Smooth muscle cell (in vitro differentiated cells): ENCODE measurements around the gene LUC7L2. TPM values are rescaled to one million over a fixed set of nuclear protein-coding genes. Genes with fewer than 3 reads are reported as not detected.

Experiments used
- DNase-seq: peaks from one replicate; lab custom pipeline; 2025; ENCODE audit not compliant: unreplicated experiment; lab: John Stamatoyannopoulos, UW
- H2AFZ ChIP-seq: fragments of 200-600 bp; sonication (generic); 2 replicates; pipeline ENCODE4 v1.6.0; 2016; ENCODE audit warnings: antibody characterized with exemption, low read depth, mild to moderate bottlenecking
- H3F3A ChIP-seq: fragments of 200-600 bp; sonication (generic); 2 replicates; pipeline ENCODE4 v1.6.0; 2017; ENCODE audit warnings: antibody characterized with exemption, low read depth
- H3K27ac ChIP-seq: fragments of 200-600 bp; sonication (generic); 2 replicates; pipeline ENCODE4 v1.5.1; 2016; ENCODE audit warnings: low read depth, mild to moderate bottlenecking
- H3K27me3 ChIP-seq: fragments of 200-600 bp; sonication (generic); 2 replicates; pipeline ENCODE4 v1.6.1; 2016; ENCODE audit warnings: low read depth, mild to moderate bottlenecking
- H3K36me3 ChIP-seq: fragments of 200-600 bp; sonication (generic); 2 replicates; pipeline ENCODE4 v1.5.1; 2016; ENCODE audit warnings: low read depth
- H3K4me1 ChIP-seq: fragments of 200-600 bp; sonication (generic); 2 replicates; pipeline ENCODE4 v1.5.1; 2016; ENCODE audit warnings: low read depth
- H3K4me2 ChIP-seq: fragments of 200-600 bp; sonication (generic); 2 replicates; pipeline ENCODE4 v1.6.0; 2016; ENCODE audit warnings: mild to moderate bottlenecking
- H3K4me3 ChIP-seq: fragments of 200-600 bp; sonication (generic); 2 replicates; pipeline ENCODE4 v1.5.1; 2016; ENCODE audit warnings: mild to moderate bottlenecking
- H3K79me2 ChIP-seq: fragments of 200-600 bp; sonication (generic); 2 replicates; pipeline ENCODE4 v1.6.0; 2016; ENCODE audit warnings: low read depth, mild to moderate bottlenecking
- H3K9ac ChIP-seq: fragments of 200-600 bp; sonication (generic); 2 replicates; pipeline ENCODE4 v1.6.0; 2016; ENCODE audit warnings: low read depth
- H3K9me3 ChIP-seq: fragments of 200-600 bp; sonication (generic); replicated peaks from 2 replicates; pipeline ENCODE4 v1.5.1; 2016; ENCODE audit warnings: low read depth
- H4K20me1 ChIP-seq: fragments of 200-600 bp; sonication (generic); 2 replicates; pipeline ENCODE4 v1.6.0; 2016; ENCODE audit warnings: low read depth
- WGBS: methylation state at CpG from one replicate; pipeline ENCODE4 v1.1.7; 2016; ENCODE audit warnings: low lambda C conversion rate; 5-methylcytosine and 5-hydroxymethylcytosine counted together
- polyA plus RNA-seq: library from polyadenylated mRNA; unstranded; fragments of >200 nt; fragmentation: Nextera tagmentation; extraction: Ambion mirVana; gene quantifications from 2 replicates; pipeline ENCODE4 v1.2.1, GENCODE V29; 2016
- total RNA-seq: library from RNA; depleted of rRNA; stranded (reverse); fragments of >200 nt; gene quantifications from 2 replicates; pipeline ENCODE4 v1.2.3, GENCODE V29; 2014
- TF ChIP-seq, protein P1 (sequence below): fragments of 200-600 bp; sonication (generic); IDR thresholded peaks from 2 replicates; pipeline ENCODE4 v1.5.1; 2017; ENCODE audit warnings: borderline replicate concordance, mild to moderate bottlenecking, antibody characterized with exemption; ENCODE audit not compliant: insufficient read depth, poor library complexity, severe bottlenecking

Gene LUC7L2
- total and polyA plus RNA-seq, 2 experiments from 2014 or later, result 60.0 to 70.5 TPM

DNA sequence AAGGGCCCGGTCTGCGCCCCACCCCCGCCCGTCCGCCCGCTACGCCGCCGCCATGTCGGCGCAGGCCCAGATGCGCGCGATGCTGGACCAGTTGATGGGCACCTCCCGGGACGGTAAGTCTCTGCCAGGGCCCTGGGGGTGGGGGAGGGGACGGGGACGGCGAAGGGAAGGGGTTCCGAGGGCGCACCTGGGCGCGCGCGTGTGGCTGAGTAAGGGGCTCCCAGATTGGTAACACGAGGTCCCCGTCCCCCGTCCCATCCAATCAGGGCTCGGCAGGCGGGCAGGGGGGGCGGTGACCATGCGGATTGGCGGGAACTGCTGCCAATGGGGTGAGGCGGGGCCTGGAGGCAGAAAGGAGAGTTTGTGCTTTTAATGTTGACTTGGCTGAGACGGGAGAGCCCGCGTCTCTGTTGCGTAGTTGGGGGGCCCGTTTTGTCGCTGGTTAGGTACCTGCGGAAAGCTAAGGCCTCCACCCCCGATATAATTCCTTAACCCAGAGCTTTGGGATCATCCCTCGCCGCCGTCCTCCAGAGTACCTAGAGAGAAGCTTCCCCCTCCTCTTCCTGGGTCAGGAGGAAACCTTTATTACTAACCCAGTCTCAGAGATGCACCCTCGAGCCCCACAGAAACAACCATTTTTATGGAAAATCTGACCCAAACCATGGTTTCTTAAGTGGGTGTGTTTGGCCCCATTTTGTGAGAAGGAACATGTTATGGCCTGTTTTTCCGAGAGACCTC lies 685 bp downstream of the LUC7L2 start:
- Histone ChIP-seq H3K27me3 (no peaks in the 10 kb centered on the region), H2AFZ (peak overlapping the region; percentile 58), H3K36me3 (no peaks in the 10 kb centered on the region), H3K4me1 (peaks cover 28% of the 10 kb centered on the region), H3F3A (peaks cover 11% of the 10 kb centered on the region), H3K27ac (peak overlapping the region; percentile 97), H3K9ac (peak overlapping the region; percentile 94), H3K4me2 (peak overlapping the region; percentile 91), H3K4me3 (peak overlapping the region; percentile 79), H4K20me1 (peaks cover 49% of the 10 kb centered on the region), H3K9me3 (no peaks in the 10 kb centered on the region), H3K79me2 (peaks cover 61% of the 10 kb centered on the region)
- TF ChIP-seq, protein P1, sequence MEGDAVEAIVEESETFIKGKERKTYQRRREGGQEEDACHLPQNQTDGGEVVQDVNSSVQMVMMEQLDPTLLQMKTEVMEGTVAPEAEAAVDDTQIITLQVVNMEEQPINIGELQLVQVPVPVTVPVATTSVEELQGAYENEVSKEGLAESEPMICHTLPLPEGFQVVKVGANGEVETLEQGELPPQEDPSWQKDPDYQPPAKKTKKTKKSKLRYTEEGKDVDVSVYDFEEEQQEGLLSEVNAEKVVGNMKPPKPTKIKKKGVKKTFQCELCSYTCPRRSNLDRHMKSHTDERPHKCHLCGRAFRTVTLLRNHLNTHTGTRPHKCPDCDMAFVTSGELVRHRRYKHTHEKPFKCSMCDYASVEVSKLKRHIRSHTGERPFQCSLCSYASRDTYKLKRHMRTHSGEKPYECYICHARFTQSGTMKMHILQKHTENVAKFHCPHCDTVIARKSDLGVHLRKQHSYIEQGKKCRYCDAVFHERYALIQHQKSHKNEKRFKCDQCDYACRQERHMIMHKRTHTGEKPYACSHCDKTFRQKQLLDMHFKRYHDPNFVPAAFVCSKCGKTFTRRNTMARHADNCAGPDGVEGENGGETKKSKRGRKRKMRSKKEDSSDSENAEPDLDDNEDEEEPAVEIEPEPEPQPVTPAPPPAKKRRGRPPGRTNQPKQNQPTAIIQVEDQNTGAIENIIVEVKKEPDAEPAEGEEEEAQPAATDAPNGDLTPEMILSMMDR, result no peak
- WGBS, result under 1% methylated on average over 37 of the region's 47 CpGs
- DNase-seq, result peak; percentile 85

DNA sequence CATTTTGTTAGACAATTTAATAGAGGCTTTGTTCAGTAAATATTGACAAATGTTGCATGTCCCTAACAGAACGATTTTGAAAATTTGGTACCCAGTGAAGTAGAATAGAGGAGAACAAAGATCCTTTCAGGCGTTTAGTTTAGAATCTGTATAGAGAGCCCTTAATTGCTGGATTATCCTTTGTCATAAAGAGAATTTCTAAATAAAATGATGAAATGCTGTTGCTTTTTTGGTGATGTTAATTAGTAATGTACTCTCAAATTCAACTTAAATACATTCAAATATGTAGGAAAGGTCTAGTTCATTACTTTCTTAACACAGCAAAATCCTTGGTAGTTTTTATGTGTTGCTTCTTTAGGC lies 1.2 kb downstream of the LUC7L2 start:
- WGBS, result 0% methylated on average over 2 of the region's 2 CpGs
- no peaks in the 10 kb centered on the region for H3K27me3 ChIP-seq
- TF ChIP-seq, protein P1, result no peak
- peak overlapping the region; percentile 58 for H2AFZ ChIP-seq
- peak overlapping the region; percentile 79 for H3K4me3 ChIP-seq
- peaks cover 28% of the 10 kb centered on the region for H3K4me1 ChIP-seq
- H3K4me2 ChIP-seq, result peak overlapping the region; percentile 91
- peaks cover 55% of the 10 kb centered on the region for H4K20me1 ChIP-seq
- H3K9me3 ChIP-seq, result no peaks in the 10 kb centered on the region
- H3K79me2 ChIP-seq, result peaks cover 66% of the 10 kb centered on the region
- H3K27ac ChIP-seq, result peak overlapping the region; percentile 97
- H3K36me3 ChIP-seq, result peaks cover 2% of the 10 kb centered on the region
- H3K9ac ChIP-seq, result peak overlapping the region; percentile 94
- H3F3A ChIP-seq, result peaks cover 11% of the 10 kb centered on the region
- no peak for DNase-seq

DNA sequence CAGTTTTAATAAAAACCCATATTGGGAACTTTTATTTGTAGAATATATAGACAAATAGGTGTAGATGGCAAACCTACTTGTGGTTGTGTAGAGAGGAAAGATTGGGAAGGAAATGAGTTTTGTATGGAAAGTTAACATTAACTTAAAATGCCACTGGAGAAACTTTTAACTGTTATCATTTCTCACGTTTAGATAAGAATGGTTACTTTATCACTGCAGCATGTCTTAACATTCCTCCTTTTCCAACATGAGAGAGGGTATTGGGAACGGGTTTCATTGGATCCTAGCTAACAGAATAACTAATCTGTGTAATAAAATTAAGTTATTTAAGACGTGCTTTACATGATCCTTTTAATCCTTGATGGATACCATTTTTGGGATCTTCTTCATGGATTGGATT lies 1.8 kb downstream of the LUC7L2 start:
- peaks cover 11% of the 10 kb centered on the region for H3F3A ChIP-seq
- TF ChIP-seq, protein P1, result no peak
- peak overlapping the region; percentile 91 for H3K4me2 ChIP-seq
- peaks cover 72% of the 10 kb centered on the region for H3K79me2 ChIP-seq
- no peak overlapping the region for H2AFZ ChIP-seq
- H3K4me3 ChIP-seq, result peak overlapping the region; percentile 79
- peaks cover 4% of the 10 kb centered on the region for H3K36me3 ChIP-seq
- peaks cover 28% of the 10 kb centered on the region for H3K4me1 ChIP-seq
- H3K9me3 ChIP-seq, result no peaks in the 10 kb centered on the region
- WGBS, result 5% methylated on average over 3 of the region's 3 CpGs
- H3K27ac ChIP-seq, result peak overlapping the region; percentile 97
- H3K9ac ChIP-seq, result peak overlapping the region; percentile 94
- no peak for DNase-seq
- peaks cover 61% of the 10 kb centered on the region for H4K20me1 ChIP-seq
- no peaks in the 10 kb centered on the region for H3K27me3 ChIP-seq

DNA sequence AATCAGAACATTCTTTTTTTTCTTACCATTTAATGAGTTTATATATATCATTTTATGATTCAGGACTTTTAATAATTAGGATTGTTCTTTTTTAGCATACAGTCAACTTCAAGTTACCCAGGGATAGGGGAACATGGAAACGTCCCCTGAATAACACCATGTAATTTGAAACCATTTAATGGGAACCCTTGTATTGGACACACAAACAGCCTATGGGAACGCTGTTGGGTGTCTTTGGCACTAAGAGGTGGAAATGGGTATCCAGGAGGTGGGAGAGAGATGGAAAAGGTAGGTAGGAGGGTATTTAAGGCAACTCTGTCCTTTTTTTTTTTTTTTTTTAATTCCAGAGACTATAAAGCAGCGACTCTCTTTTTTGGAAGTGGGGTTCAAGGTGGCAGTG lies 2.6 kb downstream of the LUC7L2 start:
- no peak for DNase-seq
- Histone ChIP-seq H3K27ac (no peak overlapping the region), H3F3A (peaks cover 11% of the 10 kb centered on the region)

More for the DNA sequence above, 2.6 kb downstream of the LUC7L2 start:
- 60% methylated on average over 3 of the region's 3 CpGs for WGBS
- H3K9ac ChIP-seq, result no peak overlapping the region
- peak overlapping the region; percentile 91 for H3K4me2 ChIP-seq
- peaks cover 4% of the 10 kb centered on the region for H3K36me3 ChIP-seq
- H3K4me3 ChIP-seq, result peak overlapping the region; percentile 79
- H3K4me1 ChIP-seq, result peaks cover 28% of the 10 kb centered on the region
- peaks cover 68% of the 10 kb centered on the region for H4K20me1 ChIP-seq
- no peaks in the 10 kb centered on the region for H3K27me3 ChIP-seq
- no peaks in the 10 kb centered on the region for H3K9me3 ChIP-seq
- H3K79me2 ChIP-seq, result peaks cover 76% of the 10 kb centered on the region
- no peak overlapping the region for H2AFZ ChIP-seq
- TF ChIP-seq, protein P1, result no peak
